ENCODE results near the gene NFX1. TPM values are rescaled to one million over a fixed set of nuclear protein-coding genes. Genes with fewer than 3 reads are reported as not detected.

The NFX1 gene
- polyA plus RNA-seq, 3 donors: 4.3 to 26.3 (median 8.1) TPM

DNA sequence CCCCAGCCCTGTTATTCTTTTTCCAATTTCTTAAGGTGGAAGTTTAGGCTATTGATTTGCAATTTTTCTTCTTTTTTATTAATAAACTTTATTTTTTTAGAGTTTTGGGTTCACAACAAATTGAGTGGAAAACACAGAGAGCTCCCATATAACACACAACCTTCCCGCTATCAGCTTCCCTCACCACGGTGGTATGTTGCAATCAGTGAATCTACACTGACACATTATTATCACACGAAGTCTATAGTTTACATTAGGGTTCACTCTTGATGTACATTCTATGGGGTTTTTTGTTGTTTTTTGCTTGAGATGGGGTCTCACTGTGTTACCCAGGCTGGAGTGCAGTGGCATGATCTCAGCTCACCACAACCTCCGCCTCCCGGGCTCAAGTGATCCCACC, 4.8 kb upstream of the NFX1 start:
- peaks cover 23 to 42% of the 10 kb centered on the region in 2 donors for H3K36me3 ChIP-seq (replicated peaks in 1 of 2; ENCODE audit: control insufficient read depth in 1 of 2, insufficient read depth in 2 of 2, low read length in 2 of 2)
- WGBS (ENCODE audit: insufficient coverage): 17% methylated on average over 2 of the region's 5 CpGs
- Mint-ChIP-seq H3K27ac (peak overlapping the region in 1 of 7 donors; percentile 50), H3K9me3 (no peaks in the 10 kb centered on the region), H3K4me3 (no peak overlapping the region), H3K36me3 (peaks cover 34 to 42% of the 10 kb centered on the region in 2 donors), H3K27me3 (ENCODE audit: low read depth in 3 of 3) (no peaks in the 10 kb centered on the region), H3K4me1 (peaks cover 16% of the 10 kb centered on the region)
- no peak for DNase-seq
- H3K4me3 ChIP-seq (replicated peaks in 1 of 3; ENCODE audit: low read depth in 2 of 3, low read length in 3 of 3): no peak overlapping the region
- intact Hi-C loops (cut with micrococcal nuclease): loop anchor here in 1 of 2 donors (2.0 kb wide), 1 partner anchor 13 kb away; no protein-coding TSS in a partner anchor
- H3K4me2 ChIP-seq (replicated peaks; ENCODE audit: extremely low read depth, low read length, poor library complexity, severe bottlenecking): no peak overlapping the region
- no peaks in the 10 kb centered on the region for H4K20me1 ChIP-seq (ENCODE audit: insufficient read depth, low read length)
- no peaks in the 10 kb centered on the region for H3K9me3 ChIP-seq (replicated peaks in 1 of 2; ENCODE audit: control insufficient read depth in 1 of 2, insufficient read depth in 1 of 2, low read length in 2 of 2)
- H3K27ac ChIP-seq (ENCODE audit: low read depth in 1 of 2, low read length in 2 of 2): no peak overlapping the region
- peaks cover 2% of the 10 kb centered on the region for H3K79me2 ChIP-seq (ENCODE audit: insufficient read depth, low read length)
- no peak overlapping the region for H2AFZ ChIP-seq (ENCODE audit: insufficient read depth, low read depth, low read length, poor library complexity, severe bottlenecking)
- H3K27me3 ChIP-seq (ENCODE audit: control insufficient read depth in 2 of 2, insufficient read depth in 2 of 2, low read length in 2 of 2): no peaks in the 10 kb centered on the region
- TF ChIP-seq, protein P1, sequence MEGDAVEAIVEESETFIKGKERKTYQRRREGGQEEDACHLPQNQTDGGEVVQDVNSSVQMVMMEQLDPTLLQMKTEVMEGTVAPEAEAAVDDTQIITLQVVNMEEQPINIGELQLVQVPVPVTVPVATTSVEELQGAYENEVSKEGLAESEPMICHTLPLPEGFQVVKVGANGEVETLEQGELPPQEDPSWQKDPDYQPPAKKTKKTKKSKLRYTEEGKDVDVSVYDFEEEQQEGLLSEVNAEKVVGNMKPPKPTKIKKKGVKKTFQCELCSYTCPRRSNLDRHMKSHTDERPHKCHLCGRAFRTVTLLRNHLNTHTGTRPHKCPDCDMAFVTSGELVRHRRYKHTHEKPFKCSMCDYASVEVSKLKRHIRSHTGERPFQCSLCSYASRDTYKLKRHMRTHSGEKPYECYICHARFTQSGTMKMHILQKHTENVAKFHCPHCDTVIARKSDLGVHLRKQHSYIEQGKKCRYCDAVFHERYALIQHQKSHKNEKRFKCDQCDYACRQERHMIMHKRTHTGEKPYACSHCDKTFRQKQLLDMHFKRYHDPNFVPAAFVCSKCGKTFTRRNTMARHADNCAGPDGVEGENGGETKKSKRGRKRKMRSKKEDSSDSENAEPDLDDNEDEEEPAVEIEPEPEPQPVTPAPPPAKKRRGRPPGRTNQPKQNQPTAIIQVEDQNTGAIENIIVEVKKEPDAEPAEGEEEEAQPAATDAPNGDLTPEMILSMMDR (IDR thresholded peaks at IDR 0.05): no peak
- H3K9ac ChIP-seq (ENCODE audit: insufficient read depth, low read length, poor library complexity, severe bottlenecking): no peak overlapping the region
- peaks cover 15 to 23% of the 10 kb centered on the region in 2 donors for H3K4me1 ChIP-seq (ENCODE audit: control insufficient read depth in 1 of 2, insufficient read depth in 2 of 2, low read length in 2 of 2)

DNA sequence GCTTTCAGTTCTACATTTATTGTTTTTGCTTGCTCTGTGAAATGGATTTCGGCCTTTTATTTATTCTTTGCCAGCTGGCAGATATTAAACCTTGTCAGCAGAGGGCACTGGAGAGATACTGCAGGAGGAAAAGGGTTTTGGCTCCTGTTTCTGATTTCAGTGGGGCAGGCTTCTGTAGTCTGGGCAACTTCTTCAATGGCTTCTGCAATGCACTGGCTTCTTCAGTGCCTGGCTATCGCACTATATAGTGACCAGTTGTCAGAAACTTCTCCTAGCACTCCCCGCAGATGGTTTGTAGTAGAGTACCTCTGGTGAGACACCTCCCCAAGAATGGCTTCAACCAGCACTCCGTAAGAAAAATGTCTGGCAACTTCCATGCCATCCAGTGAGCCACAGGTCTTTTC, 3.2 kb upstream of the NFX1 start:
- Histone ChIP-seq H3K27me3 (ENCODE audit: control insufficient read depth in 2 of 2, insufficient read depth in 2 of 2, low read length in 2 of 2) (no peaks in the 10 kb centered on the region), H3K9ac (ENCODE audit: insufficient read depth, low read length, poor library complexity, severe bottlenecking) (no peak overlapping the region), H3K4me2 (replicated peaks; ENCODE audit: extremely low read depth, low read length, poor library complexity, severe bottlenecking) (no peak overlapping the region), H3K4me3 (replicated peaks in 1 of 3; ENCODE audit: low read depth in 2 of 3, low read length in 3 of 3) (no peak overlapping the region), H2AFZ (ENCODE audit: insufficient read depth, low read depth, low read length, poor library complexity, severe bottlenecking) (no peak overlapping the region), H3K79me2 (ENCODE audit: insufficient read depth, low read length) (peaks cover 18% of the 10 kb centered on the region), H4K20me1 (ENCODE audit: insufficient read depth, low read length) (no peaks in the 10 kb centered on the region), H3K36me3 (replicated peaks in 1 of 2; ENCODE audit: control insufficient read depth in 1 of 2, insufficient read depth in 2 of 2, low read length in 2 of 2) (peaks cover 8 to 29% of the 10 kb centered on the region in 2 donors), H3K27ac (ENCODE audit: low read depth in 1 of 2, low read length in 2 of 2) (peak overlapping the region in 1 of 2 donors; percentile 34), H3K4me1 (ENCODE audit: control insufficient read depth in 1 of 2, insufficient read depth in 2 of 2, low read length in 2 of 2) (peaks cover 25 to 39% of the 10 kb centered on the region in 2 donors), H3K9me3 (replicated peaks in 1 of 2; ENCODE audit: control insufficient read depth in 1 of 2, insufficient read depth in 1 of 2, low read length in 2 of 2) (no peaks in the 10 kb centered on the region)
- Mint-ChIP-seq H3K27ac (peak overlapping the region; percentile 30 to 87 (median 76)), H3K27me3 (ENCODE audit: low read depth in 3 of 3) (no peaks in the 10 kb centered on the region), H3K9me3 (no peaks in the 10 kb centered on the region), H3K4me3 (no peak overlapping the region), H3K4me1 (peaks cover 30% of the 10 kb centered on the region), H3K36me3 (peaks cover 25 to 30% of the 10 kb centered on the region in 2 donors)
- intact Hi-C loops (cut with micrococcal nuclease): no loop called here
- 0% methylated on average over 1 of the region's 4 CpGs for WGBS (ENCODE audit: insufficient coverage)
- DNase-seq: peak; percentile 48 to 66 (median 58)
- TF ChIP-seq, protein P1 (IDR thresholded peaks at IDR 0.05): peak; percentile 81

All from CD14-positive monocyte (primary cell).